MCF 10A (cell line): ENCODE data around the gene C3orf33. TPM values are rescaled to one million over a fixed set of nuclear protein-coding genes. Genes with fewer than 3 reads are reported as not detected.

Experiments
- BruUV-seq: library from RNA; stranded (reverse); fragments of 400-500 nt; replicated peaks from 2 replicates; lab custom pipeline; 2021; lab: Mats Ljungman, UMichigan
- CTCF ChIA-PET: fragments of 300-600 bp; sonication (Branson Sonifier 250); formaldehyde crosslinking; extraction: SDS; loops from one replicate; lab custom pipeline; 2021; ENCODE audit warnings: antibody characterized with exemption, inconsistent platforms; lab: Yijun Ruan, JAX
- POLR2A ChIA-PET: fragments of 300-600, 350-650 bp; sonication (Branson Sonifier 250); formaldehyde crosslinking; extraction: SDS; loops from one replicate; lab custom pipeline; 2020; ENCODE audit warnings: antibody characterized with exemption, inconsistent platforms; lab: Yijun Ruan, JAX
- DNase-seq: peaks from one replicate; pipeline ENCODE4 v3.0.0-alpha.2; 2018; ENCODE audit not compliant: unreplicated experiment
- H3K27ac Mint-ChIP-seq: one replicate; pipeline ENCODE4 v1.8.0; 2022; ENCODE audit warnings: mild to moderate bottlenecking, low read depth, mixed read lengths; ENCODE audit not compliant: unreplicated experiment
- H3K27me3 Mint-ChIP-seq: one replicate; pipeline ENCODE4 v1.8.0; 2022; ENCODE audit warnings: mixed read lengths; ENCODE audit not compliant: insufficient read depth, unreplicated experiment
- H3K36me3 Mint-ChIP-seq: one replicate; pipeline ENCODE4 v1.8.0; 2022; ENCODE audit warnings: mild to moderate bottlenecking, moderate library complexity, mixed read lengths; ENCODE audit not compliant: insufficient read depth, unreplicated experiment
- H3K4me1 Mint-ChIP-seq: one replicate; pipeline ENCODE4 v1.8.0; 2022; ENCODE audit warnings: mixed read lengths; ENCODE audit not compliant: insufficient read depth, unreplicated experiment
- H3K4me3 Mint-ChIP-seq: one replicate; pipeline ENCODE4 v1.8.0; 2022; ENCODE audit warnings: mild to moderate bottlenecking, moderate library complexity, mixed read lengths; ENCODE audit not compliant: unreplicated experiment
- H3K9me3 Mint-ChIP-seq: one replicate; pipeline ENCODE4 v1.8.0; 2022; ENCODE audit warnings: mixed read lengths; ENCODE audit not compliant: unreplicated experiment
- CTCF ChIP-seq: fragments of 200-600 bp; IDR thresholded peaks from one replicate; pipeline ENCODE4 v1.8.0; 2022; ENCODE audit warnings: antibody characterized with exemption, mild to moderate bottlenecking; ENCODE audit not compliant: unreplicated experiment
- intact Hi-C: fragments of 100-400 bp; cut with micrococcal nuclease; formaldehyde crosslinking; loops from 2 replicates; pipeline ENCODE4 v1.14.1; 2022
- total RNA-seq: library from RNA; stranded (reverse); gene quantifications from 2 replicates; pipeline ENCODE4 v1.2.3, GENCODE V29; 2022

The C3orf33 gene
- total RNA-seq, 1 experiment from 2014 or later, result 3.6 TPM

- Mint-ChIP-seq H3K9me3 (no peaks in the 10 kb centered on the region), H3K4me1 (no peaks in the 10 kb centered on the region), H3K36me3 (peaks cover 5% of the 10 kb centered on the region), H3K27ac (no peak overlapping the region), H3K4me3 (no peak overlapping the region), H3K27me3 (no peaks in the 10 kb centered on the region)
- CTCF ChIA-PET, result interaction anchor here (0.7 to 0.8 kb wide), 2 partner anchors 11 to 17 kb away, joined by 3 to 4 read pairs; no protein-coding TSS in a partner anchor
- POLR2A ChIA-PET, result interaction anchor here (0.6 kb wide), 1 partner anchor 41 kb away, joined by 3 read pairs; no protein-coding TSS in a partner anchor
- no peak for TF ChIP-seq CTCF
- DNase-seq, result no peak
- no TSS peak for BruUV-seq
- intact Hi-C loops, result no loop called here
These were observed 48.5 kb downstream of the C3orf33 start for GRCh38 chr3:155757577-155757976.

GRCh38 chr3:155753038-155753639 lies 52.9 kb downstream of the C3orf33 start:
- no peak overlapping the region for H3K4me3 Mint-ChIP-seq
- intact Hi-C loops, result loop anchor here (5.0 kb wide), 1 partner anchor 99 kb away; the partner anchor contains the start of gene SLC33A1
- peaks cover 3% of the 10 kb centered on the region for H3K27me3 Mint-ChIP-seq
- ChIA-PET POLR2A (no interaction called here), CTCF (interaction anchor here (0.7 kb wide), 2 partner anchors 35 to 1025 kb away, joined by 3 to 6 read pairs; no protein-coding TSS in a partner anchor)
- no peaks in the 10 kb centered on the region for H3K36me3 Mint-ChIP-seq
- peak; percentile 52 for TF ChIP-seq CTCF
- H3K9me3 Mint-ChIP-seq, result no peaks in the 10 kb centered on the region
- H3K4me1 Mint-ChIP-seq, result peaks cover 5% of the 10 kb centered on the region
- peak; percentile 53 for DNase-seq
- H3K27ac Mint-ChIP-seq, result no peak overlapping the region
- no TSS peak for BruUV-seq

GRCh38 chr3:155748611-155749365 lies 57.3 kb downstream of the C3orf33 start:
- no peak for DNase-seq
- no TSS peak for BruUV-seq
- POLR2A ChIA-PET, result no interaction called here
- no peaks in the 10 kb centered on the region for H3K36me3 Mint-ChIP-seq
- no peaks in the 10 kb centered on the region for H3K9me3 Mint-ChIP-seq
- CTCF ChIA-PET, result interaction anchor here (0.8 to 3.7 kb wide), 3 partner anchors 13 to 1662 kb away, joined by 3 to 13 read pairs (median 3); partner anchors contain the start of gene C3orf33
- H3K4me1 Mint-ChIP-seq, result peaks cover 5% of the 10 kb centered on the region
- intact Hi-C loops, result no loop called here
- no peak overlapping the region for H3K27ac Mint-ChIP-seq
- no peak for TF ChIP-seq CTCF
- H3K4me3 Mint-ChIP-seq, result no peak overlapping the region
- H3K27me3 Mint-ChIP-seq, result peaks cover 24% of the 10 kb centered on the region

- ChIA-PET CTCF (interaction anchor here (0.7 to 1.2 kb wide), 3 partner anchors 12 to 1661 kb away, joined by 3 read pairs; no protein-coding TSS in a partner anchor), POLR2A (no interaction called here)
- Mint-ChIP-seq H3K4me3 (no peak overlapping the region), H3K36me3 (no peaks in the 10 kb centered on the region), H3K27ac (no peak overlapping the region), H3K27me3 (peaks cover 24% of the 10 kb centered on the region), H3K4me1 (peaks cover 5% of the 10 kb centered on the region), H3K9me3 (no peaks in the 10 kb centered on the region)
- no peak for TF ChIP-seq CTCF
- DNase-seq, result no peak
- BruUV-seq, result no TSS peak
- intact Hi-C loops, result no loop called here
These were observed 58.2 kb downstream of the C3orf33 start for GRCh38 chr3:155747946-155748290.
